ENCODE results near the gene EPB41L4A.

EPB41L4A gene

GRCh38 chr5:112317866-112318265 is 101.2 kb downstream of the EPB41L4A start:
- intact Hi-C loops (cut with DNase I), result no loop called here
- DNase-seq, result no peak

DNA sequence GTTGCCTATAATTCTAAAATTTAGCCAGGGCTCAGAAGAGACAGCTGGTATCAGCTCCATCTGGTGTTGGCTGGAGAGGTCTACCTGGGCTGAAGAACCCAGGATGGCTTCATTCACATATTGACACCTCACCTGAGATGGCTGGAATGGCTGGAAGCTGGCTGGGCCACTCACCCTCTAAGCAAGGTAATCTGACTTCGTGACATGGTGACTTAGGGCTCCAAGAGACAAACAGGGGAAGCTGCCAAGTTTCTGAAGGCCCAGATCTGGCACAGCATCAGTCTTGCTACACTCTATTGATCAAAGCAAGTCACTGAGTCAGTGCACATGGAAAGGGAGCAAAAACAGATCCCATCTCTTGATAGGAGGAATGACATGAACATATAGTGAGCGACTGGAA is 102.3 kb downstream of the EPB41L4A start:
- no peak for DNase-seq
- intact Hi-C loops (cut with DNase I), result no loop called here

DNA sequence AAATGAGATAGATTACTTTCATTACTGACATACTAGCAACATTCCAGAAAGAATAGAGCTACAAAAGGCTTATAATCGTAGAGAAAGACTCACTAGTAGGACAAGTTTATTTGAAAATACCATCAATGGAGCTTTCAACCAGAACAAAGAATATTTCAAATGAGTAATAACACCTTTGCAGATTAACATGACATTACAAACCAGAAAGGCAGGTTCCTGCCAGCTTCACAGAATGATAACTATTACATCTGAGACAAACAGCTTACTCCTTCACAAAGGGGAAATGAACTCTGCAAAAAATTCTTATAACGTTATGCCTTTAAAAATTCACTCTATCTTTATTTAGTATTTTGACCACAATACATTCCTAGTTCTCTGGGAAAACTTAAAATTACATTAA is 103.1 kb downstream of the EPB41L4A start:
- DNase-seq, result no peak
- intact Hi-C loops (cut with DNase I), result no loop called here

GRCh38 chr5:112312295-112313275 is 106.5 kb downstream of the EPB41L4A start:
- no peak for DNase-seq
- intact Hi-C loops (cut with DNase I), result no loop called here

GRCh38 chr5:112310746-112311145 is 108.3 kb downstream of the EPB41L4A start:
- intact Hi-C loops (cut with DNase I), result no loop called here
- DNase-seq, result no peak

DNA sequence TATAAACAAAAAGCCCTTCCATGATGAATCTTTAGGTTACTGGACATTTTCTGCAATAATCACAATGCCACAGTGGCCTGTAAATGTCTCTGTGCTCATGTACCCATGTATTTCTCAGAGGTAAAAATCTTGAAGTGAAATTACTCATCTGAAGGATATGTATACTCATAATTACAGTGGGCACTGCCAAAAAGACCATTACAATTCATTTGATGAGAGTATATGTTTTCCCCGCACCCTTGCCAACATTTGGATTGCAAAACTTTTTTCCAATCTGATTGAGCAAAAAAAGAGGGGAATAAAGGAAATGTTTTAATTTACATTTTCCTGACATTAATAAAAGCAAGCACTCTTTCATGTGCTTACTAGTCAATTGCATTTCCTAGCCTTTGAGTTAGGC is 110.5 kb downstream of the EPB41L4A start:
- intact Hi-C loops (cut with DNase I), result no loop called here
- no peak for DNase-seq

GRCh38 chr5:112306956-112307355 is 112.1 kb downstream of the EPB41L4A start:
- no peak for DNase-seq
- intact Hi-C loops (cut with DNase I), result no loop called here

- intact Hi-C loops (cut with DNase I), result no loop called here
- DNase-seq, result no peak
Measured at GRCh38 chr5:112304743-112305142, 114.3 kb downstream of the EPB41L4A start.

GRCh38 chr5:112303685-112304084 is 115.4 kb downstream of the EPB41L4A start:
- intact Hi-C loops (cut with DNase I), result no loop called here
- DNase-seq, result no peak

GRCh38 chr5:112294126-112294525 is 125.0 kb downstream of the EPB41L4A start:
- DNase-seq, result peak in 6 of 10 donors; percentile 14 to 82 (median 48)
- intact Hi-C loops (cut with DNase I), result no loop called here

DNA sequence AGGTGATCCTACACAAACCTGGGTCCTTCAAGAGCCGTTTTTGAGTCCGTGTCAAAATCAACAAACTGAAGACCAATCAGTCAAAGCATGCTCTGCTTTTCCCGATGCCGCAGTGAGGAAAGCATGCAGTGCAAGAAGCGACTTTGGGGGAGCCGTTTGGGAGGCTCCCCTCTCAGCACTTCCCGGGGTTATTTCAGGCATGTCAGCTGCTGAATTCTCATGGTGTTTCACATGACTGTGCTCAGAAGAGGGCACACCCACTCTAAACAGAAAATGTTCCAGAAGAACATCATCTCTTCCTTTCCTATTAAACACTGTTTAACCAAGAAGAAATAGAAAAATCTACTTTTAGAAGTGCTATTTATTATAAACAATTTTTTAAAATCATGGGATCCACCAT is 125.5 kb downstream of the EPB41L4A start:
- intact Hi-C loops (cut with DNase I), result no loop called here

GRCh38 chr5:112290691-112291090 is 128.4 kb downstream of the EPB41L4A start:
- intact Hi-C loops (cut with DNase I), result no loop called here

More for the DNA sequence above, 125.5 kb downstream of the EPB41L4A start:
- peak in 2 of 10 donors; percentile 13 to 45 for DNase-seq

DNA sequence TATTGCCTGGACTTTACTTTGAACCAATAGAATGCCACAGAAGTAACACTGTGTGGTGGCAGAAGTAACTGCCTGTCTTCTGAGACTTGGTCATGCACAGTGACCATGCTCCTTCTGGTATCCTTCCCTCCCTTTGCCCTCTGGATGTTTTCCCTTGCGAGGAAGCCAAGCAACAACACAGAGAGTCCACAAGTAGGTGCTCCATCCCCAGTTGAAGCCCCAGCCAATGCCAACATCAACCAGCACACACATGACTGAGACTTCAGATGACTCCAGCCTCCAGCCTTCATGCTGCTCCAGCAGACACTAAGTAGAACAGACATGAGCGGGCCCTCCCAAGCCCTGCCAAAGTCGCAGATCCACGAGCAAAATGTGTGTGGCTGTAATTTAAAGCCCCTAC is 129.6 kb downstream of the EPB41L4A start:
- intact Hi-C loops (cut with DNase I), result no loop called here
- no peak for DNase-seq

More at GRCh38 chr5:112290691-112291090, 128.4 kb downstream of the EPB41L4A start:
- no peak for DNase-seq

DNA sequence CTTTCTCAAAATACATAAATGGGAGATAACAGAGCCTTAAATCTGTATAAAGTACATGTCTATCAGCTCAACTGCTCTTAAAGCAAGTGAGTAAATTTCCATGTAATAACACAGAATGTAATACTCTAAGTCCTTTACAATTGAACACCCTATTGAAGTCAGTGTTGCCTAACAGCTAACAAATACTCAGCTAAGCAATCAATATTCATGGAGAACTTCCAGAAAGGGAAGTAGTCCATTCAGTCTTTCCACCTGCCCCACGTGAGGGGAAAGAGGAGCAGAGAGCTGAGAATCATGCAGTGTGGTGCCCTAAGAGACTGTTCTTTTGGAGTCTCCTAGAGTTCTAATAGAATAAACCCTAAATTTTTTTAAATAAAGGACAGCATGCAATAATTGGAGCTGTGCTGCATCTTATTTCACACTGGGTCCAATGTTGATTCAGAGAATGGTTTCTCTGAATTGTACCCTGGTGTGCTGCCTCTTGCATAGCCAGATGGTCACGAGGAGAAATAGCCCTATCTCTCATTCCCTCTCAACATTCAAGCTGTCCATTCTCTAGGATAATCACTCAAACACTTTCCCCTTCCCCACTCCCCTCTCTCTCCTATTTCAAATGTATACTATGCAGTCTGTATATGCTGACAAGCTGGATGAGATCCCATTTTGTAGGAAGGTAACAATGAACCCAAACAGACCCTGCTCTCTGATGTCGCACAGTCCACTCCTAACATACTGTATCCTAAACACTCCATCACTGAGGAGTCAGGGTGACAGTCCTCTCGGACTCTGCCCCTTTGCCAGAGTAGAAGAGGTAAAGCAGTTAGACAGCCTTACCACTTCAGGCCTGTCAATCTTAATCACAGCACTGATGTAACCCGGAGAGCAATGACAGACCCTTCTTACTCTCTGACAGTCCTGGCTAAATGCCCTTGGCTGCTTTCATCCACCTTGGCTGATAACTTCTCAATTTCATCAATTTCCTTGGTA is 134.8 kb downstream of the EPB41L4A start:
- intact Hi-C loops (cut with DNase I), result no loop called here
- DNase-seq, result no peak

DNA sequence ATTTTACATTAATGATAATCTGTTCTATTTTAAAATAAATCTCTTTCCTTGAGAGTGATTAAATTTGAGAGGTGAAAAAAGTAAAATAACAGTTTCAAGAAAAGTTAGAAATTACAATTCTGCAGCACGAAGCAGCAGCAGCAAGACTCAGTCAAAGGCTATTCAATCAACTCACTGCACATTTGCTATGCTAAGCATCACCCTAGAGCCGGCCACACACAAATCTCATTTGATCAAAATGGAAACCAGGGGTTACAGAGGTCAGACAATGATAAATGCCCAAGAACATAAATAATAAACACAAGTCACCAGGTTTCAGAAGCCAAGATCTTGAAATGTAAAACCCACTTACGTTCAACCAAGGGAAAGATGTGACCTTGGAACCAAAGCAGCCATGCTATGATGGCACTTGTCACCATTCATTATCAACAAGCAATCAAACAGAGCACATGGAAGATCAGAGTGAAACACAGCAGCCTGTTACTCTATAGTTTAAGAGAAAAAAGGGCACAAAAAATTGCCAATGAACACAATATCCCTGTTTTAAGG is 136.0 kb downstream of the EPB41L4A start:
- intact Hi-C loops (cut with DNase I), result no loop called here

GRCh38 chr5:112279082-112279481 is 140.0 kb downstream of the EPB41L4A start:
- intact Hi-C loops (cut with DNase I), result no loop called here
- DNase-seq, result no peak

More for the DNA sequence above, 136.0 kb downstream of the EPB41L4A start:
- no peak for DNase-seq

GRCh38 chr5:112276991-112277390 is 142.1 kb downstream of the EPB41L4A start:
- intact Hi-C loops (cut with DNase I), result no loop called here
- no peak for DNase-seq

DNA sequence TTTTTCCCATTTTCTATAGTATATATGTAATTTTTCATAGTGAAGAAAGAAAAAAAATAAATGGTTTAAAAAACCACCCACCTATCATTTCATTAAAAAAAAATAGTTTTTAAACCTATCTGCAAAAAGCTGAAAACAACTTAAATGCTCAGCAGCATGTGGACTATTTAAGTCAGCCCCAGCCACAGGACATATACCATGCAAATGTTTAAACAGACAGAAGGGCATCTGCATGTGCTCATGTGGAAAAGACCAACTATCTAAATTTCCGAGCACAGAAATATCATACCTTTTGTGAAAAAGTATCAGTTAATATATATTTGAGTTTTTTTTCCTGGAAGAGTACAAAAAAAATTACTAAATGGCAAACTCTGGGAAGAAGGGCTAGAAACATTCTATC is 143.4 kb downstream of the EPB41L4A start:
- intact Hi-C loops (cut with DNase I), result no loop called here
- no peak for DNase-seq

- intact Hi-C loops (cut with DNase I), result no loop called here
- DNase-seq, result no peak
Measured at GRCh38 chr5:112270299-112271293, 148.5 kb downstream of the EPB41L4A start.
